ENCODE measurements around the gene IMMP2L.

IMMP2L gene

GRCh38 chr7:110918949-110919548, 643.2 kb downstream of the IMMP2L start:
- no peak for TF ChIP-seq CTCF (conservative IDR thresholded peaks at IDR 0.05; ENCODE audit: control insufficient read depth, insufficient read depth, low read depth, low read length)
- DNase-seq (ENCODE audit: low read depth): no peak
- no peak overlapping the region for H3K4me3 ChIP-seq (ENCODE audit: control insufficient read depth, low read depth, low read length)

GRCh38 chr7:110914263-110914662, 648.0 kb downstream of the IMMP2L start:
- DNase-seq (ENCODE audit: low read depth): no peak
- no peak for TF ChIP-seq CTCF (conservative IDR thresholded peaks at IDR 0.05; ENCODE audit: control insufficient read depth, insufficient read depth, low read depth, low read length)
- no peak overlapping the region for H3K4me3 ChIP-seq (ENCODE audit: control insufficient read depth, low read depth, low read length)

DNA sequence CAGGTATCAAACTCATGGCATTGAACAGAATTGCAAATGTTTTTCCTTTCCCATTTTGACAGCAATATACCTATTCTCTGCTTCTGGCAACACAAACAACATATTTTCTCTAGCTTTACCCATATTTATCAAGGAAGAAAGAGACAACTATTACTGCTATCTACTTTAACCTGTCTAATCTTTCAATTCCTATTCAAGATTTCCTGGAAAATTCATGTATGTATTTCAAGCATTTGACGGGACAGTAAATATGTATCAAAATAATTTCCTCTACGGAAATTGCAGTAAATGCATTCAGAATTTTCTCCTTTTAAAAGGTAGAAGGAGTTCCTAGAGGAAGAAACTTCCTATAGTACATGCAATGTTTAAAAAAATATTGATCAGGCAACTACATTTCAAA, 650.7 kb downstream of the IMMP2L start:
- H3K4me3 ChIP-seq (ENCODE audit: control insufficient read depth, low read depth, low read length): no peak overlapping the region
- no peak for DNase-seq (ENCODE audit: low read depth)
- no peak for TF ChIP-seq CTCF (conservative IDR thresholded peaks at IDR 0.05; ENCODE audit: control insufficient read depth, insufficient read depth, low read depth, low read length)

GRCh38 chr7:110909117-110909516, 653.2 kb downstream of the IMMP2L start:
- DNase-seq (ENCODE audit: low read depth): no peak
- no peak for TF ChIP-seq CTCF (conservative IDR thresholded peaks at IDR 0.05; ENCODE audit: control insufficient read depth, insufficient read depth, low read depth, low read length)
- H3K4me3 ChIP-seq (ENCODE audit: control insufficient read depth, low read depth, low read length): no peak overlapping the region

DNA sequence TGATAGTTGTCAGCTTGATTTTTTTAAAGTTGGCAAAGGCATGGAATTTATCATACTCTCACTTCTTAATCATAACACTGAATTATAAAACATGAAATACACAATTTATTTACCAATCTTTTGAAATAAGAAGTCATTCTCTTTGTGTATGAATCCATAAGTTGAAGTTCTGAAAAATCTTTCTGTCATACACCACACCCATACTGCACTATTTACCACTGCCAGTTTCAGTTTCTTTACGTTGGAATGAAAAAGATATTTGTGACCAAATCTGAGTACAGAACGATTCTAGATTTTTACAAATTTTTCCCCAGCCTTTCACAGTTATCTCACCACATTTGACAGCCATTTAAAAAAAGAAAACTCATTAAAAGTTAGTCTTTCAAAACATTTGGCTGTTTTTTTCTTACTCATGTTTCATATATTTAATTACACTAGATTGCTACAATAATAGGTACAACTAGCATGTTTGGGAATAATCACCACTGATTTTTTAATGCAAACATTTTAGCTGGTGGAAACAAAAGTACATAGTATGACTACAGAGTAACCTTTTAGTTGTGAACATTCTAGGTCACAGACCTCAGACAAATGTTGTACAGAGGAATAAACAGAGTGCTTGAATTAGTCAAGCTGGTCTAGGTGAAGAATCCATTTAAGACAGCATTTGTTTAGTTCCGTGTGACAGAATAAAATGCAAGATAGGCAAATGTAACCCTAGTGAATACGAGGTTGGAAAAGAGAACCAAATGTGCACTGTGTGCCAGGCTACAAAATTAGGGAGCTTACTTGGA, 656.3 kb downstream of the IMMP2L start:
- DNase-seq (ENCODE audit: low read depth): no peak
- no peak overlapping the region for H3K4me3 ChIP-seq (ENCODE audit: control insufficient read depth, low read depth, low read length)
- TF ChIP-seq CTCF (conservative IDR thresholded peaks at IDR 0.05; ENCODE audit: control insufficient read depth, insufficient read depth, low read depth, low read length): no peak

DNA sequence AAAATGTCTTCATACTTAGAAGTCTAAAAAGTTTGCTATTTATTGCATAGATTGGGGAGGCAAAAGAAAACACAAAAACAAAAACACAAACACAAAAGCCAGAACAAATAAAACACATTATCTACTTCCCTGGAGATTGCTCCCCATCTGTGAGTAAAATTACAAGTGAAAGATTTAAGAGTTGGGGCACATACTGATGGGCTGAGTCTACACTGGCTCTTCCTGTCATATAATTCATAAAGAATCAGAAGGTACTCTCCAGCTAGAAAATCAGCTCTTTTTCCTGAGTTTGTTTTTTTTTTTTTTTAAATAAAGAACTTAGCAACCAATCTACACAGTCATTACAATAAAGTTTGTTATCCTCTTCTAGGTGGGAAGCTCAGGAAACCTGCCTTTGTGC, 663.8 kb downstream of the IMMP2L start:
- H3K4me3 ChIP-seq (ENCODE audit: control insufficient read depth, low read depth, low read length): no peak overlapping the region

More for the DNA sequence above, 663.8 kb downstream of the IMMP2L start:
- no peak for DNase-seq (ENCODE audit: low read depth)
- no peak for TF ChIP-seq CTCF (conservative IDR thresholded peaks at IDR 0.05; ENCODE audit: control insufficient read depth, insufficient read depth, low read depth, low read length)
